A549 (cell line): ENCODE measurements around the gene AMHR2. TPM values are rescaled to one million over a fixed set of nuclear protein-coding genes. Genes with fewer than 3 reads are reported as not detected.
A peak's percentile ranks its signal among the peaks of the same experiment; 100 is the strongest.

Experiments used
- ATAC-seq, 2 experiments: fragments of 200-7000 bp in 1 of 2; fragments of >200 bp in 1 of 2; cut with Nextera tagmentation in 1 of 2; cut with Tn5 transposase in 1 of 2; 3 replicates each; pipeline versions ENCODE4 v1.8.0 to v1.9.1; 2018 to 2020; ENCODE audit warnings: mild to moderate bottlenecking in 1 of 2, moderate library complexity in 1 of 2
- CTCF ChIA-PET: fragments of 300-600 bp; sonication (Branson Sonifier 250); formaldehyde crosslinking; extraction: SDS; loops from one replicate; lab custom pipeline; 2021; ENCODE audit warnings: antibody characterized with exemption, inconsistent platforms; lab: Yijun Ruan, JAX
- POLR2A ChIA-PET: fragments of 350-600 bp; formaldehyde crosslinking; extraction: SDS; loops from one replicate; lab custom pipeline; 2021; ENCODE audit warnings: antibody characterized with exemption, inconsistent platforms; lab: Yijun Ruan, JAX
- DNase-seq, 2 experiments: peaks; one replicate each; pipeline versions ENCODE4 v3.0.0 to v3.0.0-alpha.2; 2011 to 2016; ENCODE audit warnings: low read depth in 1 of 2, low spot score in 1 of 2
- FAIRE-seq: peaks from 2 replicates; lab custom pipeline; 2011; peaks lifted over from hg19 to GRCh38; lab: Jason Lieb, UNC
- H3K27ac ChIP-seq, 2 experiments: fragments of >200 bp; sonication (Bioruptor Twin); formaldehyde crosslinking; 3 replicates each; pipeline ENCODE4 v1.5.1; 2016 to 2017
- H3K4me1 ChIP-seq: fragments of >200 bp; sonication (Bioruptor Twin); formaldehyde crosslinking; 3 replicates; pipeline ENCODE4 v1.6.1; 2016
- H3K4me2 ChIP-seq: fragments of >200 bp; sonication (Bioruptor Twin); formaldehyde crosslinking; 3 replicates; pipeline ENCODE4 v1.6.1; 2016
- H3K4me3 ChIP-seq: fragments of >200 bp; sonication (Bioruptor Twin); formaldehyde crosslinking; 3 replicates; pipeline ENCODE4 v1.5.1; 2016
- H3K9me3 ChIP-seq: fragments of >200 bp; sonication (Bioruptor Twin); formaldehyde crosslinking; 3 replicates; pipeline ENCODE4 v1.6.1; 2016
- ATOH8 ChIP-seq: fragments of 250-450 bp; sonication (Bioruptor Pico); IDR thresholded peaks from 2 replicates; pipeline ENCODE4 v1.5.0; 2020; ENCODE audit warnings: low read depth, mild to moderate bottlenecking, moderate library complexity
- CBX8 ChIP-seq: fragments of 200-600 bp; sonication (generic); IDR thresholded peaks from 2 replicates; pipeline ENCODE4 v1.6.1; 2016
- CHD4 ChIP-seq: fragments of 200-600 bp; sonication (generic); IDR thresholded peaks from 2 replicates; pipeline ENCODE4 v1.6.1; 2016; ENCODE audit warnings: antibody characterized with exemption, mild to moderate bottlenecking, borderline replicate concordance
- CTCF ChIP-seq: fragments of >200 bp; sonication (Bioruptor Twin); formaldehyde crosslinking; IDR thresholded peaks from 3 replicates; pipeline ENCODE4 v1.5.1; 2016
- E2F6 ChIP-seq: IDR thresholded peaks from 2 replicates; pipeline ENCODE4 v1.6.1; 2012; ENCODE audit warnings: low read depth, borderline replicate concordance
- EHMT2 ChIP-seq: fragments of 200-600 bp; sonication (generic); IDR thresholded peaks from 2 replicates; pipeline ENCODE4 v1.6.1; 2016; ENCODE audit warnings: antibody characterized with exemption, low read depth, mild to moderate bottlenecking, moderate library complexity
- ELK1 ChIP-seq: fragments of 150-350 bp; IDR thresholded peaks from 2 replicates; pipeline ENCODE4 v1.6.1; 2014; ENCODE audit warnings: low read depth, mild to moderate bottlenecking, low read length
- ESRRA ChIP-seq: fragments of 150-350 bp; IDR thresholded peaks from 2 replicates; pipeline ENCODE4 v1.6.1; 2014; ENCODE audit warnings: mild to moderate bottlenecking, low read length, borderline replicate concordance
- FOSL2 ChIP-seq, 2 experiments: fragments of 450-650 bp in 1 of 2; fragments of >200 bp in 1 of 2; sonication (Bioruptor Twin) in 1 of 2; formaldehyde crosslinking; IDR thresholded peaks; 2 replicates each; pipeline versions ENCODE4 v1.5.0 to v1.6.1; 2016 to 2020; ENCODE audit warnings: mild to moderate bottlenecking in 1 of 2, moderate library complexity in 1 of 2
- FOXS1 ChIP-seq: fragments of 250-450 bp; sonication (Bioruptor Pico); IDR thresholded peaks from 2 replicates; pipeline ENCODE4 v1.5.0; 2020; ENCODE audit warnings: mild to moderate bottlenecking, moderate library complexity
- HDAC2 ChIP-seq: fragments of 200-600 bp; sonication (generic); IDR thresholded peaks from 2 replicates; pipeline ENCODE4 v1.6.1; 2016
- HES2 ChIP-seq: fragments of >200 bp; sonication (Bioruptor Twin); formaldehyde crosslinking; IDR thresholded peaks from 2 replicates; pipeline ENCODE4 v1.6.1; 2016
- HMGXB4 ChIP-seq: fragments of 250-450 bp; sonication (Bioruptor Pico); IDR thresholded peaks from 2 replicates; pipeline ENCODE4 v1.5.0; 2021; ENCODE audit warnings: mild to moderate bottlenecking, moderate library complexity, borderline replicate concordance
- HOXA7 ChIP-seq: fragments of 250-450 bp; sonication (Bioruptor Pico); IDR thresholded peaks from 2 replicates; pipeline ENCODE4 v1.5.0; 2020; ENCODE audit warnings: mild to moderate bottlenecking, moderate library complexity
- HOXB13 ChIP-seq: fragments of 250-450 bp; sonication (Bioruptor Pico); IDR thresholded peaks from 2 replicates; pipeline ENCODE4 v1.5.0; 2020; ENCODE audit warnings: low read depth, mild to moderate bottlenecking, moderate library complexity
- HOXB5 ChIP-seq: fragments of 250-450 bp; sonication (Bioruptor Pico); IDR thresholded peaks from 2 replicates; pipeline ENCODE4 v1.5.0; 2020; ENCODE audit warnings: mild to moderate bottlenecking, moderate library complexity
- JUN ChIP-seq, 2 experiments: fragments of >200 bp; sonication (Bioruptor Twin); formaldehyde crosslinking; IDR thresholded peaks; 2 replicates in 1 of 2; 3 replicates in 1 of 2; pipeline ENCODE4 v1.6.1; 2016 to 2017
- JUNB ChIP-seq: fragments of >200 bp; sonication (Bioruptor Twin); formaldehyde crosslinking; IDR thresholded peaks from 2 replicates; pipeline ENCODE4 v1.6.1; 2016
- KDM5A ChIP-seq: fragments of 200-600 bp; sonication (generic); IDR thresholded peaks from 2 replicates; pipeline ENCODE4 v1.6.1; 2016; ENCODE audit warnings: antibody characterized with exemption, mild to moderate bottlenecking
- MAFK ChIP-seq: fragments of 450-650 bp; IDR thresholded peaks from 2 replicates; pipeline ENCODE4 v1.6.1; 2014; ENCODE audit not compliant: partially characterized antibody
- MAZ ChIP-seq: fragments of 150-350 bp; IDR thresholded peaks from 2 replicates; pipeline ENCODE4 v1.6.1; 2014; ENCODE audit warnings: antibody characterized with exemption, low read depth, low read length, borderline replicate concordance
- NPAS2 ChIP-seq: fragments of 250-450 bp; sonication (Bioruptor Pico); IDR thresholded peaks from 2 replicates; pipeline ENCODE4 v1.8.0; 2022; ENCODE audit warnings: mild to moderate bottlenecking, moderate library complexity, borderline replicate concordance
- NR3C1 ChIP-seq: fragments of >200 bp; sonication (Bioruptor Twin); formaldehyde crosslinking; IDR thresholded peaks from 3 replicates; pipeline ENCODE4 v1.6.1; 2017
- PBX3 ChIP-seq: IDR thresholded peaks from 2 replicates; pipeline ENCODE4 v1.6.1; 2012
- RAD21 ChIP-seq, 2 experiments: fragments of >200 bp in 1 of 2; sonication (Bioruptor Twin) in 1 of 2; formaldehyde crosslinking in 1 of 2; IDR thresholded peaks in 1 of 2; conservative IDR thresholded peaks in 1 of 2; 2 replicates in 1 of 2; 3 replicates in 1 of 2; pipeline ENCODE4 v1.6.1; 2012 to 2018; ENCODE audit warnings: inconsistent platforms in 1 of 2
- TFCP2L1 ChIP-seq: fragments of 250-450 bp; sonication (Bioruptor Pico); IDR thresholded peaks from 2 replicates; pipeline ENCODE4 v1.5.0; 2021; ENCODE audit warnings: mild to moderate bottlenecking
- TP53 ChIP-seq: fragments of 250-450 bp; sonication (Bioruptor Pico); IDR thresholded peaks from 2 replicates; pipeline ENCODE4 v1.5.0; 2021; ENCODE audit warnings: mild to moderate bottlenecking, moderate library complexity
- USF2 ChIP-seq: fragments of 450-650 bp; IDR thresholded peaks from 2 replicates; pipeline ENCODE4 v1.6.1; 2014; ENCODE audit warnings: antibody characterized with exemption
- ZSCAN20 ChIP-seq: fragments of 250-450 bp; sonication (Bioruptor Pico); IDR thresholded peaks from 2 replicates; pipeline ENCODE4 v1.8.0; 2022; ENCODE audit warnings: mild to moderate bottlenecking, moderate library complexity
- WGBS: methylation state at CpG from one replicate; pipeline ENCODE4 v1.1.6; 2017; ENCODE audit errors: missing lambda C conversion rate; 5-methylcytosine and 5-hydroxymethylcytosine counted together
- polyA plus RNA-seq, 4 experiments: library from polyadenylated mRNA; depleted of rRNA in 3 of 4; stranded (reverse); fragments of >200 nt; fragmentation: RNase III in 1 of 4; extraction: RNeasy Plus Mini Kit Qiagen cat#74134 plus additional on column Dnase treatment in 1 of 4; gene quantifications; 2 replicates in 3 of 4; 3 replicates in 1 of 4; pipeline ENCODE4 v1.2.3, GENCODE V29; 2011 to 2017

Gene AMHR2
- polyA plus RNA-seq, 2 of the 4 experiments (the other 2 are of a cell fraction): 0.12 to 0.18 TPM

GRCh38 chr12:53474819-53475218 is 51.2 kb downstream of the AMHR2 start:
- Histone ChIP-seq H3K9me3 (no peaks in the 10 kb centered on the region), H3K4me2 (no peak overlapping the region), H3K4me3 (no peak overlapping the region), H3K27ac (no peak overlapping the region), H3K4me1 (peaks cover 47% of the 10 kb centered on the region)
- no peak for FAIRE-seq
- DNase-seq: no peak
- ATAC-seq: no peak
- POLR2A ChIA-PET: interaction anchor here (0.6 to 1.2 kb wide), 4 partner anchors 8 to 18 kb away, joined by 3 to 6 read pairs (median 4); no protein-coding TSS in a partner anchor
- 93% methylated on average over 13 of the region's 13 CpGs for WGBS
- TF ChIP-seq EHMT2: no peak
- TF ChIP-seq RAD21 (conservative IDR thresholded peaks at IDR 0.05 in 1 of 2, IDR thresholded peaks at IDR 0.05 in 1 of 2): no peak
- TF ChIP-seq ATOH8 (CRISPR knock-in tag): no peak
- no peak for TF ChIP-seq FOSL2 (IDR thresholded peaks at IDR 0.05)
- TF ChIP-seq FOSL2 (CRISPR knock-in tag; IDR thresholded peaks at IDR 0.05): no peak
- no peak for TF ChIP-seq ESRRA
- no peak for TF ChIP-seq HOXB5 (CRISPR knock-in tag)
- no peak for TF ChIP-seq PBX3
- no peak for TF ChIP-seq JUN (IDR thresholded peaks at IDR 0.05)
- no peak for TF ChIP-seq USF2
- no peak for TF ChIP-seq TFCP2L1 (CRISPR knock-in tag)
- no peak for TF ChIP-seq NPAS2 (CRISPR knock-in tag)
- no peak for TF ChIP-seq TP53 (CRISPR knock-in tag)
- no peak for TF ChIP-seq ZSCAN20 (CRISPR knock-in tag)
- TF ChIP-seq MAFK: no peak
- TF ChIP-seq HMGXB4: no peak
- TF ChIP-seq HOXA7: no peak
- no peak for TF ChIP-seq JUNB
- TF ChIP-seq E2F6: no peak
- no peak for TF ChIP-seq CBX8
- TF ChIP-seq HDAC2: no peak
- TF ChIP-seq, all 56 proteins: peak for 0
- CTCF ChIA-PET: interaction anchor here (0.7 to 5.0 kb wide), 11 partner anchors 9 to 148 kb away, joined by 3 to 46 read pairs (median 8); no protein-coding TSS in a partner anchor

GRCh38 chr12:53476769-53477209 is 53.1 kb downstream of the AMHR2 start:
- FAIRE-seq: no peak
- ChIA-PET CTCF (interaction anchor here (0.6 to 5.0 kb wide), 23 partner anchors 8 to 157 kb away, joined by 3 to 46 read pairs (median 5); partner anchors contain the start of genes AAAS and MAP3K12), POLR2A (interaction anchor here (0.6 to 2.4 kb wide), 8 partner anchors 12 to 157 kb away, joined by 3 to 10 read pairs (median 4); partner anchors contain the start of genes PRR13 and TARBP2)
- H3K27ac ChIP-seq: no peak overlapping the region
- H3K4me3 ChIP-seq: no peak overlapping the region
- H3K4me1 ChIP-seq: peaks cover 66% of the 10 kb centered on the region
- ATAC-seq: peak; percentile 47 to 64
- WGBS: 46% methylated on average over 2 of the region's 2 CpGs
- DNase-seq: no peak
- H3K4me2 ChIP-seq: no peak overlapping the region
- H3K9me3 ChIP-seq: no peaks in the 10 kb centered on the region
- TF ChIP-seq CHD4 (no peak), MAZ (no peak), TP53 (CRISPR knock-in tag) (no peak), HES2 (no peak), KDM5A (no peak), CTCF (peak; percentile 57), ELK1 (no peak), ESRRA (no peak), HOXB13 (CRISPR knock-in tag) (no peak), FOXS1 (CRISPR knock-in tag) (no peak), JUN (IDR thresholded peaks at IDR 0.05) (no peak; a peak in 1 of 5 replicates), FOSL2 (IDR thresholded peaks at IDR 0.05) (no peak), FOSL2 (CRISPR knock-in tag; IDR thresholded peaks at IDR 0.05) (0 out of 2 replicates have a peak, but pooled peaks have one; percentile 2), NR3C1 (no peak)
